Esophagus muscularis mucosa (tissue), 4 donors: ENCODE data around the gene TRIM2. TPM values are rescaled to one million over a fixed set of nuclear protein-coding genes. Genes with fewer than 3 reads are reported as not detected.

Source experiments
- DNase-seq: peaks from one replicate; pipeline ENCODE4 v3.0.0-alpha.2; 2017; ENCODE audit errors: extremely low spot score
- H3K27ac ChIP-seq, 4 donors: fragments of 200-600 bp; sonication (generic); replicated peaks in 1 of 4; 1 replicate in 3 of 4; 2 replicates in 1 of 4; pipeline ENCODE4 v1.5.1; 2016 to 2019; ENCODE audit warnings: mild to moderate bottlenecking in 1 of 4
- H3K27me3 ChIP-seq, 4 donors: fragments of 200-600 bp; sonication (generic); one replicate each; pipeline versions ENCODE4 v1.5.1 to v1.6.0; 2016 to 2019
- H3K36me3 ChIP-seq, 4 donors: fragments of 200-600 bp; sonication (generic); one replicate each; pipeline ENCODE4 v1.5.1; 2016 to 2019
- H3K4me1 ChIP-seq, 4 donors: fragments of 200-600 bp; sonication (generic); one replicate each; pipeline ENCODE4 v1.5.1; 2016 to 2019
- H3K4me3 ChIP-seq, 4 donors: fragments of 200-600 bp; sonication (generic); 1 replicate in 2 of 4; 2 replicates in 2 of 4; pipeline ENCODE4 v1.5.1; 2016 to 2019; ENCODE audit warnings: mild to moderate bottlenecking in 4 of 4, moderate library complexity in 1 of 4
- H3K9me3 ChIP-seq, 4 donors: fragments of 200-600 bp; sonication (generic); 1 replicate in 3 of 4; 2 replicates in 1 of 4; pipeline ENCODE4 v1.5.1; 2016 to 2019
- CTCF ChIP-seq, 3 experiments: fragments of 200-600 bp in 2 of 3; fragments of 450-650 bp in 1 of 3; sonication (generic) in 2 of 3; IDR thresholded peaks; one replicate each; pipeline ENCODE4 v1.5.1; 2017 to 2019; ENCODE audit warnings: antibody characterized with exemption in 3 of 3, mild to moderate bottlenecking in 2 of 3, moderate library complexity in 1 of 3
- EP300 ChIP-seq: sonication (generic); formaldehyde crosslinking; IDR thresholded peaks from one replicate; pipeline ENCODE4 v1.6.1; 2017; ENCODE audit warnings: antibody characterized with exemption
- POLR2A ChIP-seq: fragments of 450-650 bp; IDR thresholded peaks from one replicate; pipeline ENCODE4 v1.6.1; 2017; ENCODE audit warnings: antibody characterized with exemption, moderate library complexity, mild to moderate bottlenecking, low read depth
- POLR2AphosphoS5 ChIP-seq, 2 donors: sonication (generic); formaldehyde crosslinking; IDR thresholded peaks; one replicate each; pipeline ENCODE4 v1.6.1; 2017; ENCODE audit warnings: antibody characterized with exemption in 2 of 2
- WGBS: methylation state at CpG from one replicate; pipeline ENCODE4 v1.1.5; 2018; 5-methylcytosine and 5-hydroxymethylcytosine counted together
- intact Hi-C: fragments of 100-400 bp; cut with DNase I; formaldehyde crosslinking; loops from one replicate; pipeline ENCODE4 v1.15.1; 2023
- total RNA-seq, 4 donors: library from RNA; depleted of rRNA; stranded (reverse); fragments of >200 nt; gene quantifications; one replicate each; pipeline versions ENCODE4 v1.1.0 to v1.2.1, GENCODE V29; 2016

TRIM2 gene
- total RNA-seq, 4 donors from 2014 or later, result 28.3 to 36.9 (median 30.4) TPM

GRCh38 chr4:153223930-153224329 is 19.7 kb downstream of the TRIM2 start:
- Histone ChIP-seq H3K4me3 (peak overlapping the region; percentile 61 to 84 (median 77)), H3K9me3 (no peaks in the 10 kb centered on the region), H3K27me3 (no peaks in the 10 kb centered on the region), H3K27ac (peak overlapping the region; percentile 90 to 98 (median 95)), H3K36me3 (no peaks in the 10 kb centered on the region), H3K4me1 (peaks cover 35 to 57% (median 46%) of the 10 kb centered on the region in 4 donors)
- intact Hi-C loops, result loop anchor here (10.0 kb wide), 1 partner anchor 351 kb away; no protein-coding TSS in a partner anchor
- WGBS, result 0% methylated on average over 1 of the region's 1 CpG
- TF ChIP-seq CTCF (IDR thresholded peaks at IDR 0.05), result no peak
- no peak for TF ChIP-seq POLR2A
- no peak for TF ChIP-seq EP300
- TF ChIP-seq POLR2AphosphoS5 (IDR thresholded peaks at IDR 0.05), result no peak
- DNase-seq, result no peak

- H3K9me3 ChIP-seq, result no peaks in the 10 kb centered on the region
- TF ChIP-seq POLR2AphosphoS5 (IDR thresholded peaks at IDR 0.05) (no peak), EP300 (no peak), POLR2A (no peak), CTCF (IDR thresholded peaks at IDR 0.05) (no peak)
- WGBS, result 83% methylated on average over 1 of the region's 1 CpG
- intact Hi-C loops, result loop anchor here (10.0 kb wide), 1 partner anchor 350 kb away; no protein-coding TSS in a partner anchor
- H3K4me1 ChIP-seq, result peaks cover 35 to 61% (median 46%) of the 10 kb centered on the region in 4 donors
- DNase-seq, result no peak
- peak overlapping the region in 1 of 4 donors; percentile 84 for H3K4me3 ChIP-seq
- no peaks in the 10 kb centered on the region for H3K27me3 ChIP-seq
- H3K36me3 ChIP-seq, result no peaks in the 10 kb centered on the region
- H3K27ac ChIP-seq, result peak overlapping the region; percentile 90 to 98 (median 95)
Measured at GRCh38 chr4:153224474-153224873, 20.2 kb downstream of the TRIM2 start.

GRCh38 chr4:153227469-153228075 is 23.3 kb downstream of the TRIM2 start:
- 87% methylated on average over 7 of the region's 7 CpGs for WGBS
- H3K27me3 ChIP-seq, result no peaks in the 10 kb centered on the region
- no peak for DNase-seq
- peaks cover 36 to 63% (median 49%) of the 10 kb centered on the region in 4 donors for H3K4me1 ChIP-seq
- TF ChIP-seq POLR2AphosphoS5 (IDR thresholded peaks at IDR 0.05), result no peak
- no peak for TF ChIP-seq EP300
- TF ChIP-seq CTCF (IDR thresholded peaks at IDR 0.05), result no peak
- no peak for TF ChIP-seq POLR2A
- no peak overlapping the region for H3K4me3 ChIP-seq
- H3K9me3 ChIP-seq, result no peaks in the 10 kb centered on the region
- H3K36me3 ChIP-seq, result no peaks in the 10 kb centered on the region
- intact Hi-C loops, result loop anchor here (10.0 kb wide), 1 partner anchor 347 kb away; no protein-coding TSS in a partner anchor
- no peak overlapping the region for H3K27ac ChIP-seq

- H3K27me3 ChIP-seq, result no peaks in the 10 kb centered on the region
- no peak overlapping the region for H3K4me3 ChIP-seq
- no peaks in the 10 kb centered on the region for H3K36me3 ChIP-seq
- intact Hi-C loops, result loop anchor here (10.0 kb wide), 1 partner anchor 346 kb away; no protein-coding TSS in a partner anchor
- WGBS, result 84% methylated on average over 6 of the region's 6 CpGs
- no peak for DNase-seq
- H3K27ac ChIP-seq, result no peak overlapping the region
- peaks cover 43 to 70% (median 59%) of the 10 kb centered on the region in 4 donors for H3K4me1 ChIP-seq
- TF ChIP-seq CTCF (IDR thresholded peaks at IDR 0.05) (no peak), POLR2AphosphoS5 (IDR thresholded peaks at IDR 0.05) (no peak), POLR2A (no peak), EP300 (no peak)
- H3K9me3 ChIP-seq, result no peaks in the 10 kb centered on the region
Measured at GRCh38 chr4:153228512-153229140, 24.4 kb downstream of the TRIM2 start.
